H1 (cell line): ENCODE results near the gene TNFAIP8L3. TPM values are rescaled to one million over a fixed set of nuclear protein-coding genes. Genes with fewer than 3 reads are reported as not detected.

Experiments used
- BACH1 ChIP-seq: IDR thresholded peaks from 2 replicates; pipeline ENCODE4 v1.6.1; 2012; ENCODE audit warnings: low read length, improper control_type of control experiment
- CHD2 ChIP-seq: IDR thresholded peaks from 2 replicates; pipeline ENCODE4 v1.6.1; 2012; ENCODE audit warnings: low read length, improper control_type of control experiment
- FOSL1 ChIP-seq: IDR thresholded peaks from 2 replicates; pipeline ENCODE4 v1.6.1; 2011; ENCODE audit warnings: mild to moderate bottlenecking, low read depth, low read length, moderate library complexity; ENCODE audit not compliant: insufficient read depth
- NANOG ChIP-seq: IDR thresholded peaks from 2 replicates; pipeline ENCODE4 v1.6.1; 2011; ENCODE audit warnings: low read length, low read depth, mild to moderate bottlenecking, inconsistent platforms; ENCODE audit not compliant: insufficient read depth, poor library complexity, severe bottlenecking
- polyA plus RNA-seq, 7 experiments: library from polyadenylated mRNA; depleted of rRNA in 3 of 7; stranded (reverse) in 5 of 7; unstranded in 2 of 7; fragments of >200 nt in 5 of 7; fragments of 200-250 nt in 2 of 7; gene quantifications; 1 replicate in 5 of 7; 2 replicates in 1 of 7; 4 replicates in 1 of 7; pipeline versions ENCODE4 v1.2.1 to v1.2.3, GENCODE V29; 2011 to 2013; ENCODE audit warnings: missing spikeins in 2 of 7, mixed read lengths in 2 of 7
- total RNA-seq: library from RNA; stranded (reverse); fragmentation: NEBNext Ultra II Directional; extraction: Animal tissue kit (Norgen Biotek cat#: 25700); gene quantifications from 2 replicates; pipeline ENCODE4 v1.2.1, GENCODE V29; 2021

Gene TNFAIP8L3
- total and polyA plus RNA-seq, 2 of the 8 experiments (the other 6 are each of a cell fraction or from before 2014, with no cell fraction given) = 0.23 to 0.67 TPM

- TF ChIP-seq FOSL1 = no peak
- TF ChIP-seq NANOG = no peak
- no peak for TF ChIP-seq CHD2
- TF ChIP-seq BACH1 = no peak
Observed at GRCh38 chr15:51135276-51135675, 40.6 kb upstream of the TNFAIP8L3 start (continued).
